ENCODE measurements around the gene GLP2R.

- TF ChIP-seq POLR2A (IDR thresholded peaks at IDR 0.05) (no peak), CTCF (IDR thresholded peaks at IDR 0.05) (no peak)
Measured at GRCh38 chr17:9780552-9780951, 45.2 kb upstream of the GLP2R start.
